Neuronal stem cell (in vitro differentiated cells): ENCODE data around the gene C4orf17.

Source experiments
- DNase-seq: peaks from one replicate; pipeline ENCODE4 v3.0.0-alpha.2; 2013; ENCODE audit warnings: low spot score
- H2AFZ ChIP-seq: one replicate; pipeline ENCODE4 v1.6.1; 2013; ENCODE audit warnings: mild to moderate bottlenecking, low read length, inconsistent platforms
- H2AK5ac ChIP-seq: 2 replicates; pipeline ENCODE4 v1.6.1; 2013; ENCODE audit warnings: low read depth, mild to moderate bottlenecking, inconsistent platforms, low read length, moderate library complexity, mixed read lengths
- H2BK120ac ChIP-seq: 2 replicates; pipeline ENCODE4 v1.6.1; 2013; ENCODE audit warnings: low read depth, mild to moderate bottlenecking, inconsistent platforms, low read length, moderate library complexity, mixed read lengths
- H2BK12ac ChIP-seq: one replicate; pipeline ENCODE4 v1.6.1; 2013; ENCODE audit warnings: low read length, inconsistent platforms
- H2BK15ac ChIP-seq: 2 replicates; pipeline ENCODE4 v1.6.1; 2013; ENCODE audit warnings: mild to moderate bottlenecking, low read length, inconsistent platforms, mixed read lengths
- H2BK5ac ChIP-seq: one replicate; pipeline ENCODE4 v1.6.1; 2013; ENCODE audit warnings: inconsistent platforms, mild to moderate bottlenecking, low read length, moderate library complexity
- H3K14ac ChIP-seq: one replicate; pipeline ENCODE4 v1.6.1; 2013; ENCODE audit warnings: low read length, inconsistent platforms
- H3K18ac ChIP-seq: 2 replicates; pipeline ENCODE4 v1.6.1; 2013; ENCODE audit warnings: low read length, inconsistent platforms
- H3K23ac ChIP-seq: 2 replicates; pipeline ENCODE4 v1.6.1; 2013; ENCODE audit warnings: low read depth, mild to moderate bottlenecking, mixed read lengths, low read length, inconsistent platforms; ENCODE audit not compliant: poor library complexity
- H3K27ac ChIP-seq: replicated peaks from 3 replicates; pipeline ENCODE4 v1.5.1; 2013; ENCODE audit warnings: low read length, inconsistent platforms
- H3K27me3 ChIP-seq, 3 experiments: 2 replicates each; pipeline ENCODE4 v1.6.1; 2013; ENCODE audit warnings: low read length in 3 of 3, mild to moderate bottlenecking in 2 of 3, inconsistent platforms in 1 of 3, low read depth in 1 of 3, mixed read lengths in 1 of 3, moderate library complexity in 1 of 3; ENCODE audit not compliant: control insufficient read depth in 3 of 3, insufficient read depth in 3 of 3
- H3K36me3 ChIP-seq, 2 donors: replicated peaks in 1 of 2; 2 replicates each; pipeline ENCODE4 v1.6.1; 2013; ENCODE audit warnings: low read length in 2 of 2; ENCODE audit not compliant: control insufficient read depth in 2 of 2, insufficient read depth in 2 of 2
- H3K4ac ChIP-seq: 2 replicates; pipeline ENCODE4 v1.6.1; 2013; ENCODE audit warnings: inconsistent platforms, mild to moderate bottlenecking, low read length, moderate library complexity
- H3K4me1 ChIP-seq, 2 donors: 1 replicate in 1 of 2; 2 replicates in 1 of 2; pipeline ENCODE4 v1.6.1; 2013; ENCODE audit warnings: low read length in 2 of 2, low read depth in 1 of 2; ENCODE audit not compliant: control insufficient read depth in 2 of 2, insufficient read depth in 1 of 2
- H3K4me2 ChIP-seq: one replicate; pipeline ENCODE4 v1.6.1; 2013; ENCODE audit warnings: mild to moderate bottlenecking, low read length, inconsistent platforms; ENCODE audit not compliant: insufficient read depth, poor library complexity, severe bottlenecking
- H3K4me3 ChIP-seq, 2 donors: 2 replicates each; pipeline ENCODE4 v1.5.1; 2013; ENCODE audit warnings: low read length in 2 of 2, mild to moderate bottlenecking in 2 of 2, inconsistent platforms in 1 of 2, moderate library complexity in 1 of 2
- H3K79me1 ChIP-seq: one replicate; pipeline ENCODE4 v1.6.1; 2013; ENCODE audit warnings: low read depth, mild to moderate bottlenecking, inconsistent platforms, low read length, moderate library complexity
- H3K9ac ChIP-seq: one replicate; pipeline ENCODE4 v1.6.1; 2013; ENCODE audit warnings: mild to moderate bottlenecking, low read depth, low read length, inconsistent platforms; ENCODE audit not compliant: poor library complexity
- H3K9me3 ChIP-seq, 2 donors: replicated peaks in 1 of 2; 2 replicates each; pipeline versions ENCODE3 to v1.6.1; 2013; ENCODE audit warnings: low read length in 2 of 2, mild to moderate bottlenecking in 2 of 2, inconsistent platforms in 1 of 2, low read depth in 1 of 2, mixed read lengths in 1 of 2, moderate library complexity in 1 of 2; ENCODE audit not compliant: control insufficient read depth in 2 of 2, insufficient read depth in 1 of 2
- H4K8ac ChIP-seq: one replicate; pipeline ENCODE4 v1.6.1; 2013; ENCODE audit warnings: low read depth, mild to moderate bottlenecking, inconsistent platforms, low read length, moderate library complexity
- H4K91ac ChIP-seq: one replicate; pipeline ENCODE4 v1.6.1; 2013; ENCODE audit warnings: low read length, low read depth, mild to moderate bottlenecking, inconsistent platforms; ENCODE audit not compliant: poor library complexity
- WGBS, 2 donors: extraction: QIAGEN DNeasy Blood & Tissue Kit; methylation state at CpG; one replicate each; pipeline ENCODE4 v1.1.7; 2013; ENCODE audit warnings: missing lambda C conversion rate in 2 of 2, mixed read lengths in 1 of 2; ENCODE audit not compliant: insufficient read length in 2 of 2, insufficient replicate concordance in 1 of 2; ENCODE audit errors: extremely low coverage in 2 of 2; 5-methylcytosine and 5-hydroxymethylcytosine counted together

The C4orf17 gene

GRCh38 chr4:99507762-99508161 lies 3.1 kb upstream of the C4orf17 start:
- H3K4me3 ChIP-seq = no peak overlapping the region
- H2AFZ ChIP-seq = no peak overlapping the region
- no peak overlapping the region for H3K27ac ChIP-seq
- no peaks in the 10 kb centered on the region for H3K9me3 ChIP-seq
- H3K4me1 ChIP-seq = no peaks in the 10 kb centered on the region
- no peak overlapping the region for H2BK15ac ChIP-seq
- H3K36me3 ChIP-seq = no peaks in the 10 kb centered on the region
- no peak overlapping the region for H4K91ac ChIP-seq
- no peak overlapping the region for H2BK5ac ChIP-seq
- H3K9ac ChIP-seq = no peak overlapping the region
- H3K27me3 ChIP-seq = peaks cover 0 to 4% (median 0%) of the 10 kb centered on the region in 3 experiments
- no peak for DNase-seq
- H3K23ac ChIP-seq = no peak overlapping the region
- no peak overlapping the region for H2BK12ac ChIP-seq
- H2BK120ac ChIP-seq = no peak overlapping the region
- no peak overlapping the region for H3K14ac ChIP-seq
- H3K18ac ChIP-seq = no peak overlapping the region
- H3K4me2 ChIP-seq = no peak overlapping the region
- no peak overlapping the region for H4K8ac ChIP-seq
- H3K4ac ChIP-seq = no peak overlapping the region
- H2AK5ac ChIP-seq = no peak overlapping the region
- H3K79me1 ChIP-seq = no peaks in the 10 kb centered on the region

GRCh38 chr4:99518601-99519295 lies 7.9 kb downstream of the C4orf17 start:
- no peak overlapping the region for H2BK15ac ChIP-seq
- H3K4me2 ChIP-seq = no peak overlapping the region
- no peaks in the 10 kb centered on the region for H3K79me1 ChIP-seq
- H3K9ac ChIP-seq = no peak overlapping the region
- H3K36me3 ChIP-seq = no peaks in the 10 kb centered on the region
- H4K8ac ChIP-seq = no peak overlapping the region
- no peaks in the 10 kb centered on the region for H3K4me1 ChIP-seq
- no CpG with 5 or more reads among the region's 6 CpGs for WGBS, 2 donors
- H2AFZ ChIP-seq = no peak overlapping the region
- no peaks in the 10 kb centered on the region for H3K9me3 ChIP-seq
- H3K18ac ChIP-seq = no peak overlapping the region
- H4K91ac ChIP-seq = no peak overlapping the region
- H2BK5ac ChIP-seq = no peak overlapping the region
- H3K4me3 ChIP-seq = no peak overlapping the region
- H3K27ac ChIP-seq = no peak overlapping the region
- H2BK120ac ChIP-seq = no peak overlapping the region
- H2BK12ac ChIP-seq = no peak overlapping the region
- no peak overlapping the region for H3K4ac ChIP-seq
- no peak overlapping the region for H3K23ac ChIP-seq
- DNase-seq = no peak
- H2AK5ac ChIP-seq = no peak overlapping the region
- peaks cover 0 to 15% (median 0%) of the 10 kb centered on the region in 3 experiments for H3K27me3 ChIP-seq
- H3K14ac ChIP-seq = no peak overlapping the region

- H4K91ac ChIP-seq = no peak overlapping the region
These were observed 18.4 kb downstream of the C4orf17 start for GRCh38 chr4:99529228-99529627.

GRCh38 chr4:99529956-99530355 lies 19.1 kb downstream of the C4orf17 start:
- 100% methylated on average over 2 of the region's 3 CpGs for WGBS, 2 donors
- Histone ChIP-seq H3K9me3 (no peaks in the 10 kb centered on the region), H3K27ac (no peak overlapping the region)

More at GRCh38 chr4:99529228-99529627, 18.4 kb downstream of the C4orf17 start:
- H2AFZ ChIP-seq = peak overlapping the region; percentile 48
- no peak overlapping the region for H3K4me2 ChIP-seq
- H3K9ac ChIP-seq = no peak overlapping the region
- H3K18ac ChIP-seq = no peak overlapping the region
- no peaks in the 10 kb centered on the region for H3K27me3 ChIP-seq
- no peak overlapping the region for H2AK5ac ChIP-seq
- no peak overlapping the region for H3K4ac ChIP-seq
- no peaks in the 10 kb centered on the region for H3K79me1 ChIP-seq
- no peak overlapping the region for H3K14ac ChIP-seq
- no peaks in the 10 kb centered on the region for H3K9me3 ChIP-seq
- H2BK120ac ChIP-seq = no peak overlapping the region
- H3K4me1 ChIP-seq = no peaks in the 10 kb centered on the region
- no peak overlapping the region for H2BK15ac ChIP-seq
- no peak overlapping the region for H2BK12ac ChIP-seq
- H3K27ac ChIP-seq = no peak overlapping the region
- no peaks in the 10 kb centered on the region for H3K36me3 ChIP-seq
- H4K8ac ChIP-seq = no peak overlapping the region
- no peak overlapping the region for H3K23ac ChIP-seq
- no peak overlapping the region for H2BK5ac ChIP-seq
- H3K4me3 ChIP-seq = no peak overlapping the region
- no peak for DNase-seq

More at GRCh38 chr4:99529956-99530355, 19.1 kb downstream of the C4orf17 start:
- no peak overlapping the region for H2AFZ ChIP-seq
- no peak overlapping the region for H2AK5ac ChIP-seq
- H3K4me2 ChIP-seq = no peak overlapping the region
- no peak overlapping the region for H4K8ac ChIP-seq
- H2BK120ac ChIP-seq = no peak overlapping the region
- H3K79me1 ChIP-seq = no peaks in the 10 kb centered on the region
- H3K36me3 ChIP-seq = no peaks in the 10 kb centered on the region
- no peak overlapping the region for H3K23ac ChIP-seq
- H2BK5ac ChIP-seq = no peak overlapping the region
- no peak overlapping the region for H2BK12ac ChIP-seq
- no peak overlapping the region for H3K18ac ChIP-seq
- no peak overlapping the region for H2BK15ac ChIP-seq
- H4K91ac ChIP-seq = no peak overlapping the region
- no peak overlapping the region for H3K4ac ChIP-seq
- no peak overlapping the region for H3K4me3 ChIP-seq
- H3K27me3 ChIP-seq = no peaks in the 10 kb centered on the region
- H3K9ac ChIP-seq = no peak overlapping the region
- H3K4me1 ChIP-seq = no peaks in the 10 kb centered on the region
- no peak for DNase-seq
- H3K14ac ChIP-seq = no peak overlapping the region
